ENCODE results near the gene SLC66A2.
"Not testable (repeated sequence)": the region's sequence is repeated elsewhere in the genome, so short reads cannot be mapped to it uniquely, and the experiment has no call there.

The SLC66A2 gene

DNA sequence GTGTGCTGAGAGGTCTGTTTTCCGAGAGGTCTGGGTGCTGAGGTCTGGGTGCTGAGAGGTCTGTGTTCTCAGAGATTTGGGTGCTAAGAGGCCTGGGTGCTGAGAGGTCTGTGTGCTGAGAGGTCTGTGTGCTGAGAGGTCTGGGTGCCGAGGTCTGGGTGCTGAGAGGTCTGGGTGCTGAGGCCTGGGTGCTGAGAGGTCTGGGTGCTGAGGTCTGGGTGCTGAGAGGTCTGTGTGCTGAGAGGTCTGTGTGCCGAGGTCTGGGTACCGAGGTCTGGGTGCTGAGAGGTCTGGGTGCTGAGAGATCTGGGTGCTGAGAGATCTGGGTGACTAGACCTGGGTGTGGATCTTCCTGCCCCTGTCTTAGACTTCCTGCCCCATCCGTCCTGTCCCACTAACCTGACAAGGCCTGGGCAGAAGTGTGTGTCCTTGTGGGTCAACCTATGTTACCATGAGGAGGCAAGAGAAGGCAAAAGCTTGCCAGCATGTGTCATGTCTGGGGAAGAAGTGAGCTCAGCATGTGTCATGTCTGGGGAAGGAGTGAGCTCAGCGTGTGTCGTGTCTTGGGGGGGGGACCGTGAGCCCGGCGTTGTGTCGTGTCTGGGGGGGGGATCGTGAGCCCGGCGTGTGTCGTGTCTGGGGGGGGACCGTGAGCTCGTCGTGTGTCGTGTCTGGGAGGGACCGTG lies 84.4 kb downstream of the SLC66A2 start:
- DNase-seq (ENCODE audit: low read depth): no peak

DNA sequence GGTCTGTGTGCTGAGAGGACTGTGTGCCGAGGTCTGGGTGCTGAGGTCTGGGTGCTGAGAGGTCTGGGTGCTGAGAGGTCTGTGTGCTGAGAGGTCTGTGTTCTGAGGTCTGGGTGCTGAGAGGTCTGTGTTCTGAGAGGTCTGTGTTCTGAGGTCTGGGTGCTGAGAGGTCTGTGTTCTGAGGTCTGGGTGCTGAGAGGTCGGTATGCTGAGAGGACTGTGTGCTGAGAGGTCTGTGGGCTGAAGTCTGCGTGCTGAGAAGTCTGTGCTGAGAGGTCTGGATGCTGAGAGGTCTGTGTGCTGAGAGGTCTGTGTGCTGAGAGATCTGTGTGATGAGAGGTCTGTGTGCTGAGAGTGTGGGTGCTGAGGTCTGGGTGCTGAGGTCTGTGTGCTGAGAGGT lies 85.5 kb downstream of the SLC66A2 start:
- not testable (repeated sequence) for DNase-seq (ENCODE audit: low read depth)

DNA sequence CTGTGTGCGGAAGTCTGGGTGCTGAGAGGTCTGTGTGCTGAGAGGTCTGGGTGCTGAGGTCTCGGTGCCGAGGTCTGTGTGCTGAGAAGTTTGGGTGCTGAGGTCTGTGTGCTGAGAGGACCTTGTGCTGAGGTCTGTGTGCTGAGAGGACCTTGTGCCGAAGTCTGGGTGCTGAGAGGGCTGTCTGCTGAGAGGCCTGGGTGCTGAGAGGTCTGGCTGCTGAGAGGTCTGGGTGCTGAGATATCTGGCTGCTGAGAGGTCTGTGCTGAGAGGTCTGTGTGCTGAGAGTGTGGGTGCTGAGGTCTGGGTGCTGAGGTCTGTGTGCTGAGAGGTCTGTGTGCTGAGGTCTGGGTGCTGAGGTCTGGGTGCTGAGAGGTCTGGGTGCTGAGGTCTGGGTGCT lies 86.5 kb downstream of the SLC66A2 start:
- DNase-seq (ENCODE audit: low read depth): not testable (repeated sequence)

DNA sequence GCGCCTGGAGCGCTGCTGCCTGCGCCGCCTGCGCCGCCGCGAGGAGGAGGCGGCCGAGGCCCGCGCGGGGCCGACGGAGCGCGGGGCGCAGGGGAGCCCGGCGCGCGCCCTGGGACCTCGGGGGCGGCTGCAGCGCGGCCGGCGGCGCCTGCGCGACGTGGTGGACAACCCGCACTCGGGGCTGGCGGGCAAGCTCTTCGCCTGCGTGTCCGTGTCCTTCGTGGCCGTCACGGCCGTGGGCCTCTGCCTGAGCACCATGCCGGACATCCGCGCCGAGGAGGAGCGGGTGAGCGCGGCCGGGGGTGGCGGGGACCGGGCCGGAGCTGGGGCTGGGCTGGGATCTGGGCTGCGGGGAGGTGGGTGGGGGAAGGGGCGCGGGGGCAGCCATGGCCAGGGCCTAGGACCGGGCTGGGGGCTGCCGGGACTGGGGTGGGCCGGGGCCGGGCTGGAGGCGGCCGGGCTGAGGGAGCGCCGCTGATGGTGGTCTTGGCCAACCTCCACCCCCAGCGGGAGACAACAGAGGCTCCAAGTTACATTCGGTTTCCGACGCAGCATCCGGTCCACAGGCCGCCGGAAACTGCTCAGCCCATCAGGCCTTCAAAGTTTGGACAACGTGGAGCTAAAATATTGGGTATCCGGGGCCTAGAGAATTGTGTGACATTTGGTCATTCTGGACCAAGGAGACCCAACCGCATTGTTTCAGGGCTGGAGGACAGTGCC lies 87.3 kb downstream of the SLC66A2 start:
- DNase-seq (ENCODE audit: low read depth): no peak

DNA sequence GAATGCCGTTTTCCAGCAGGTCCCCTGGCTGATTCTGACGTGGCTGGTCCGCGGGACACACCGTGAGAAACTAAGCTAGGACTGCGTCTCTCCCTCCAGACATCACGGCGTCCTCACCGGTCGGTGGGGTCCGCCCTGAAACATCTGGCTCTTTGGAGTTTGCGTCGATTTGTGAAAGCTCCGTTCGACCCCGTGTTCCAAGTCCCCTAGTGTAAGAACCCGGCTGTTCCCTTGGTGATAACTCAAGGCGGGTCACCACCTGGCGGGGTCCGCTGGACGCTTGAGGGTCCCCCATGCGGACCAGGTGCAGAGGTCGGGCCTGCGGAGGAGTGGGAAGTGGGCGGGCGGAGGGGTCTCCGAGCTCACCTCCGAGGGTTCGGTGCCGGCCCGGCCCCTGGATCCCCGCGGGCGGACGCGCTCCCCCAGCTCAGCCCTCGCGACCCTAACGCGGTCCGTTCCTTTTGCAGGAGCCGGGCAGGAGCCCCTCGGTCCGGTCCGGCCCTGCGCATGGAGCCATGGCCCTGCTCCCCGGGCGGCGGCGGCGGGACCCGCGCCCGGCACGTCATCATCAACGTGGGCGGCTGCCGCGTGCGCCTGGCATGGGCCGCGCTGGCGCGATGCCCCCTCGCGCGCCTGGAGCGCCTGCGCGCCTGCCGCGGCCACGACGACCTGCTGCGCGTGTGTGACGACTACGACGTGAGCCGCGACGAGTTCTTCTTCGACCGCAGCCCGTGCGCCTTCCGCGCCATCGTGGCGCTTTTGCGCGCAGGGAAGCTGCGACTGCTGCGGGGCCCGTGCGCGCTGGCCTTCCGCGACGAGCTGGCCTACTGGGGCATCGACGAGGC lies 88.1 kb downstream of the SLC66A2 start:
- DNase-seq (ENCODE audit: low read depth): no peak

DNA sequence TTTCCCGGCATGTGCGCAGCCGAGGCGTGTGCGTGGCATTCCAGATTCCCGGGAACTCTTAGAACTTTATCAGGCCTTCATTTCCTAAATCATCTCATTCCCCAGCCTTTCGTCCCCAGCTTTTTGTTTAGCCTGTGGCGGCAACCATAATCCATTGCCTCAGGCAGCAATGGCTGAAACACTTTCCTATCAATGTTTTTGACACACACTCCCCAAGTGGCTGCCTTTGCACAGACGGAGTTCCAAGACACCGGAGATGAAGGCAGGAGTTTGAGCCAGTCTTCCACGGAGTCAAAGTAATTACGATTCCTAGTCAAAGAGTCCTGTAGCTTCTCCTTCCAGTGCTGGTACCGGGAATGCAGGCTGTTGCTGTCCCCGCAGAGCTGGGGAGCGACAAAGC lies 88.9 kb downstream of the SLC66A2 start:
- no peak for DNase-seq (ENCODE audit: low read depth)

DNA sequence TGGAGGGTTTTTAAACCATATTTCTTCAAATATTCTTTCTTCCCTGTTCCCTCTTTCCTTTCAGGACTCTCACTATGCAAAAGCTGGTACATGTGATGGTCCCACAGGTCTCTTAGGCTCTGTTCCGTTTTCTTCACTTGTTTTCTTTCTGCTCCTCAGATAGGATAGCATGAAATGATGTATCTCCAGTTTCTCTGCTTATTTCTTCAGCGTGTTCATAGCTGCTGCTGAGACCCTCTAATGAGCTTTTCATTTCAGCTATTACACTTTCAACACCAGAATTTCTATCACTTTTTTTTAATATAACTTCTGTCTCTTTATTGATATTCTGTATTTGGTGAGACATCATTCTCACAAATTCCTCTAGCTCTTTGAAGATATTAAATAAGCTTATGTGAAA lies 89.8 kb downstream of the SLC66A2 start:
- no peak for DNase-seq (ENCODE audit: low read depth)

DNA sequence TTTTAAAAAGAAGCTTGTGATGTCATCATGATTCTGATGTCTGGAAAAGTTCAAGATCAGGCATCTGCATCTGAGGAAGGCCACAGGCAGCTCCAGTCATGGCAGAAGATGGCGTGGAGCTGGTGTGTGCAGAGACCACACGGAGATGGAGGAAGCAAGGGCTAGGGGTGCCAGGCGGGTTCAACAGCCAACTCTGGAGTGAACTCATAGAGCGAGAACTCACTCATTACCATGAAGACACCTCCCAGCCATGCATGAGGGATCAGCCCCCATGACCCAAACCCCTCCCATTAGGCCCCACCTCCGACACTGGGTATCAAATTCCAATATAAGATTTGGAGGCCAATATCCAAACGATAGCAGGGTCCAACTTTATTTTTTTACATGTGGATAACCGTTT lies 92.1 kb downstream of the SLC66A2 start:
- no peak for DNase-seq (ENCODE audit: low read depth)

DNA sequence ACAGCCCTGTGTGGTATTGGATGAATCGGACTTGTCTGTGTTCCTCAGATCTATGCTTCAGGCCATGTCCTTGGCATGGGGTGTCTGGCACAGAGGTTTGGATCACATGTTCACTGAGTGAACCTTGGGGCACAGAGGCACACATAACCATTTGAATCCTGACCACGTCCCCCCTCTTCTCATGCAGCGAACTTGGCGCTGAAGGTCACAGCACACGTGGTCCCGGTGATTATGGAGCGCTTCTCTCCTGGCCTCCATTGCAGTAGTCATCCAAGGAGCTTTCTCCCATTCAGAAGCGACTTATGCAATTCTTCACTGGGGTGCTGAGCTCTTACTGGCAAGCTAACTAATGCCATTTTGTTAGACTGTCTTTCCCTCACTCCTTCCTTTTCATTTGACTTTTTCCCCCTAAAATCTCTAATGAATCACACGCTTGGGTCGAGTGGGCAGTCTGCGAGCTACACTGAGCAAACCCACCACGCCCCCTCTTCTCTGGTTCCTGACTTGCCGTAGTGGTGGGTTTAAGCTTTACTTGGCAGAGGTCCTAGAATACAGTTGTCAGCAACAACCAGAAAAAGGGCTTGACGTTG lies 94.3 kb downstream of the SLC66A2 start:
- DNase-seq (ENCODE audit: low read depth): no peak

DNA sequence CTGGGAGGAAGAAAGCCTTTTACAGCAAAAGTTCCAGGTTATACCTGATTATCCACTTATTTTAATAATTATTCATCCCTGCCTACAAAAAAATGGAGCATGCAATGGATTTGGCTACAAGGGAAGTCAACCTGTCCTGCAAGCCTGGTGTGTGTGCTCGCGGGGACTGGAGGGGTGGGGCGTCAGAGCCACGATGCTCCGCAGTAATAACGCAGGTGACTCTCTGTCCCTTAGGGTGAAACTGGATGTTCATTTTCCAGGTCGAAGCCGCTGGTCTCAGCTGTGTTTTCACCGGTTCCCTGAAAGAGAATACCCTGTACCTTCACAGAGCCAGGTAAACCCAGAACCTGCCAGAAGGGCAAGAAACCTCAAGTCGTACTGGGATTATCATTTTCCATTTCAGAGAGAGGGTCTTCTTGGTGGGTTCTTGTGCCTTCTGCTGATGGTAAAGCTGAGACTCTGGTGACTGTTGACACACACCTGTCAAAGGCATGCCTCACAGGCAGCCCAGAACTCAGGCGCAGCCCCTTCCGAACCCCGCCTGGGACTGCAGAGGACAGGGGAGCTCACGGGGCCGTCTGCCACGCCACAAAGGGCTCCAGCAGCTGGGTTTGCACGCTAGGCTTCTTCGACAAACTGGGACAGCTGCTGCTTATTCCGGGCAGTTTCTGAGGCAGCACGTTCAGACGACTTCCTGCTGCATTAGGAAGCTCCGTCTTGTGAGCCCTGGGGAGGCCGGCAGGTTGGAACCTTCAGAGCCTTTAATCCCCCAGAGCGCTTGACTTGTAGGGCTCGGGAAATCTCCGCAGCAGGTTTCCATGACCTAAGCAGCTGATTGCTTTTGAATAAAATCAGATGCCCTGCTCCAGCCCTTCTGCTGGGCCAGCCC lies 95.1 kb downstream of the SLC66A2 start:
- DNase-seq (ENCODE audit: low read depth): no peak

DNA sequence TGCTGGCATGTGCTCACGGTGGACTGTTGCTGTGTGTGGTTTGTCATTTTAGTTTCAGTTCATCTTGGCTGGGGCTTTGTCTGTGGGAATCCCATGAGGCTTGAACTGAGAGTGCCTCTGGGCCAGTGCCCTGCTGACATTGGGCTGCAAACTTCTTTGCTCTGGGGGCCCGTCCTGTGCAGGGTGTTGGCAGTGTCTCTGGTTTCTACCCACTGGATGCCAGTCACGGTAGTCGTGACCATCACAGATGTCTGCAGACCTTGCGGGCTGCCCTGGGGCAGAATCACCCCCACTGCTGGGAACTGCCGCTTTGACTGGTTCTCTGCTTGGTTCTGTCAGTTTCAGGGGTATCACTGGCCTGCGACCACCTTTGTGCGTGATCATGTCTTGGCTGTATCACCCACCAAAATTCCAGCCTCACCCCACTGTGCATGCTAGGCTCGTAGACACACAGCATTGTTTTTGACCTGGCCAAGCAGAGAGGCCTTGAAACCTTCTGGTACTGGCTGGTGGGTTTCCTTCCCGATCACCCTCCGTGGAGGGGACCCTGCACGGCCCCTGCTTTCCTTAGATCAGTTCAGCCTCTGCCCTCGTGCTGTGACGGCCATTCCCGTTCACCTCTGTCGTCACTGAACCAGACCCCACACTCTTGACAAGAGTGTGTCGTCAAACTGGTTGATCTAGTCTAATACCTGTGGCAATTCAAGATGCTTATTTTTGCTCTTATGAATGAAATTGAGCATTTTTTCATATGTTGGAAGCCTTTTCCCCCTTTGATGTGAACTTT lies 96.1 kb downstream of the SLC66A2 start:
- DNase-seq (ENCODE audit: low read depth): no peak

DNA sequence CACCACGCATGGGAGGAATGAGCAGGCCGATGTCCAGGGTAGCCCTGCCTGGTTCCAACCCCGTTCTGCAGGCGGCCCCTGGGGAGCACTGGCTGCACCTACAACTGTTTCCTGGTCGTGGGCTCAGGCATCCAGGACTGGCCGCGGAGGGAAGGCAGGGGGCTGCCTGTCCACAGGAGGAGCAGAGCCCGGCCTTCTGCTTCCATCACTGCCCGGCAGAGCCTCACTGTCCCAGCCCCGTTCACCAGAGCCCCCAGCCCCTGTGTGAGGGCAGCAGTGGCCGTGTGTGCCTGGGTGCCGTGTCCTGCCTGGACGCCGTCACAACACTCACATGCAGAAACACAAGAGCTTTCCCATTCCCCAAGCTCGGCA lies 97.5 kb downstream of the SLC66A2 start:
- no peak for DNase-seq (ENCODE audit: low read depth)

DNA sequence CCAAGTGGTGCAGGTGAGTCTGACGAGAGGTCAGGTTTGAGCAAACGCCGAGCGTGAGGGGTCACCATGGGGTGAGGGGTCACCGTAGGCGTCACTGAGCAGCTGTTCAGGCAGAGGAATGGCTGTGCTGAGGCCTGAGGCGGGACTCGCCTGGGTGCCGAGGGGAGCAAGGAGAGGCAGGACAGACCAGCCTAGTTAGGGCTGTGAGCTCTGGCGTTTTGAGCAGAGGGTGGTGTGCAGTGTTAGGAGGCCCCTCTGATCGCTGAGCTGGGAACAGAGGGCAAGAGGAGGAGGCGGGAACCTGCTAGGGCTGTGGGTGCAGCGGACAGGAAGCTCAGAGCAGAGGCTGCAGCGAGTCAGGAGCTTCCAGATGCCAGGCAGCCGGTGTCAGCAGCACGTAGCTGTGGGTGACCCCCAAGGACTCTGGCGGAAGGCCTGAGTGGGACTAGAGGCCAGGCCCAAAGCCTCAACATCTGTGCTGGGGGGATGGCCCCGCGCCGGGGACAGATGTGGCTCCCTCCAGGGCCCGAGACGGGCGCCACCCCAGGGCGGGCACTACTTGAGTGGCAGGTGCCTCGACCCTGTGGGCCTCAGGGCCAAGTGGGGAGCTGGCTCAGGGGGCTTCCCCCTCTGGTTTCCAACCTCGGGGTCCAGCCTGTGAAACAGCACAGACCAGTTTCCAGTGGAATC lies 98.0 kb downstream of the SLC66A2 start:
- DNase-seq (ENCODE audit: low read depth): no peak

DNA sequence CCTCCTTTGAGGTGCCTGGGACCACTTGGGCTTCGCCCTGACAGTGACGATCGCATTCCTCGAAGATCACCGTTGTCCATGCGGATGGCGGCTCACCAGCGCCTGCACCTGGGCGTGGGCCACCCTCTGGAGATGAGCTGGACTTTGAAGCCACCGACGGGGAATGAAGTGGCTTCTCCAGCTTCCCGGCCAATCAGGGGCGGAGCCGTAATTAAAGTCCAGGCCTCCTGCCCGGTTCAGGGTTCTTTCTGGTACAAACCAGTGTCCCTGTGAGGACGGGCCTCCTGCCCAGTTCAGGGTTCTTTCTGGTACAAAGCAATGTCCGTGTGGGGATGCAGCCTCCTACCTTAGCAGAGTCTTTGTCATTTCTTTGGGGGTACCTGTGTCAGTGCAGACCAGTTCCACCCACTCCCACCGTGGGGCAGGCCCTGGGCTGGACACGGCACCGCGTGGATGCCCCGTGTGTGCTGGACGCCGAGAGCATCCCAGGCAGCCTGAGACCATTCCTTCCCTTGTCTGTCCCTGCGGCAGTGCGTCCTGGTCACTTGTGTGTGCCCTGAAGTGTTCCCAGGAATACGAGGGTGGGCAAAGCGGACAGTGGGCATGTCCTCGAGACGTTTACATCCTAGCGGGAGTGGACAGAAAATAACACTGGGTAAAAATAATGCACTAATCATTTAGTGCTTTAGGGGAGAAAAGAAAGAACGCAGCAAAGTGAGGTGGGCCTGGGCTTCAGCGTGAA lies 98.7 kb downstream of the SLC66A2 start:
- DNase-seq (ENCODE audit: low read depth): no peak
